Skeletal muscle cell (primary cell): Measurements from ENCODE around the gene ELFN1.
A peak's percentile ranks its signal among the peaks of the same experiment; 100 is the strongest.
"Not testable (repeated sequence)": the region's sequence is repeated elsewhere in the genome, so short reads cannot be mapped to it uniquely, and the experiment has no call there.

ENCODE experiments used
- DNase-seq: peaks from one replicate; pipeline ENCODE4 v3.0.0-alpha.2; 2010; ENCODE audit warnings: low read depth
- H3K4me3 ChIP-seq: 2 replicates; pipeline ENCODE4 v1.5.1; 2011; ENCODE audit warnings: low read depth, mild to moderate bottlenecking, control low read depth, low read length, moderate library complexity

Gene ELFN1

GRCh38 chr7:1716263-1717094 lies 46.4 kb downstream of the ELFN1 start:
- DNase-seq, result peak; percentile 37
- H3K4me3 ChIP-seq, result no peak overlapping the region

- no peak overlapping the region for H3K4me3 ChIP-seq
- DNase-seq, result no peak
Measured at GRCh38 chr7:1717095-1717483, 47.0 kb downstream of the ELFN1 start.

- H3K4me3 ChIP-seq, result no peak overlapping the region
- DNase-seq, result no peak
Measured at GRCh38 chr7:1717903-1718676, 48.0 kb downstream of the ELFN1 start.

GRCh38 chr7:1718850-1719249 lies 48.8 kb downstream of the ELFN1 start:
- DNase-seq, H3K4me3 ChIP-seq: not testable (repeated sequence)

DNA sequence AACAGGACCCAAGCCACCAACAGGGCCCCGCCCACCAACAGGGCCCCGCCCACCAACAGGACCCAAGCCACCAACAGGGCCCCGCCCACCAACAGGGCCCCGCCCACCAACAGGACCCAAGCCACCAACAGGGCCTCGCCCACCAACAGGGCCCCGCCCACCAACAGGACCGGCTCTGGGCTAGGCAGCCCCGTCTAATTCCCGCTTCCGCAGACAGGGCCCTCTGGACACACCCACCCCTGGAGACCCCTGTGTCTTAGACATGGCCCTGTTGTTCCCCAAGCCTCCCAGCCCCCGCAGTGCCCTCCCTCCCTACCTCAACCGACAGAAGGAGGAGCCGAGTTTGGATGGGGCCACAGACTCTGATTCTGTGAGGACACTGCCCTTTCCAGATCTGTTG lies 49.2 kb downstream of the ELFN1 start:
- not testable (repeated sequence) for DNase-seq, H3K4me3 ChIP-seq

GRCh38 chr7:1719913-1720312 lies 49.8 kb downstream of the ELFN1 start:
- no peak overlapping the region for H3K4me3 ChIP-seq
- DNase-seq, result no peak

- no peak for DNase-seq
- H3K4me3 ChIP-seq, result no peak overlapping the region
Measured at GRCh38 chr7:1720326-1720725, 50.2 kb downstream of the ELFN1 start.

GRCh38 chr7:1721047-1721690 lies 51.1 kb downstream of the ELFN1 start:
- H3K4me3 ChIP-seq, result no peak overlapping the region
- DNase-seq, result no peak

DNA sequence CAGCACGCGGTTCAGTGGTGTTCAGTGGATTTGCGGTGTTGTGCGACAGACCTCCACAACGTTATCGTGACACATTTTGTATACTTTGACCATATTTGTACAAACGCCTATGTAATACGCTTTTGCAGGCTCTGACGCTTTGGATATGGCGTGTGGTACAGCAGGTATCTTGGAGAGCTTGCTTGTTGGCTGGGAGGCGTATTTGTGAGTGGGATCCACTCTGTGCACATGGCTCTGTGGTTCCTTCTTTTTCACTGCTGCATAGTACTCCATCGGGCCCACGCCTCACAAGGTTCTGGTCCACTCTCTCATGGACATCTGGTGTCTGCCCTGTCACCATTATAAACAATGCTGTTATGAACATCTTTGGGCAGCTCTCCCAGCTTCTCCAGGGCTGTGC lies 53.2 kb downstream of the ELFN1 start:
- H3K4me3 ChIP-seq, result no peak overlapping the region
- no peak for DNase-seq

DNA sequence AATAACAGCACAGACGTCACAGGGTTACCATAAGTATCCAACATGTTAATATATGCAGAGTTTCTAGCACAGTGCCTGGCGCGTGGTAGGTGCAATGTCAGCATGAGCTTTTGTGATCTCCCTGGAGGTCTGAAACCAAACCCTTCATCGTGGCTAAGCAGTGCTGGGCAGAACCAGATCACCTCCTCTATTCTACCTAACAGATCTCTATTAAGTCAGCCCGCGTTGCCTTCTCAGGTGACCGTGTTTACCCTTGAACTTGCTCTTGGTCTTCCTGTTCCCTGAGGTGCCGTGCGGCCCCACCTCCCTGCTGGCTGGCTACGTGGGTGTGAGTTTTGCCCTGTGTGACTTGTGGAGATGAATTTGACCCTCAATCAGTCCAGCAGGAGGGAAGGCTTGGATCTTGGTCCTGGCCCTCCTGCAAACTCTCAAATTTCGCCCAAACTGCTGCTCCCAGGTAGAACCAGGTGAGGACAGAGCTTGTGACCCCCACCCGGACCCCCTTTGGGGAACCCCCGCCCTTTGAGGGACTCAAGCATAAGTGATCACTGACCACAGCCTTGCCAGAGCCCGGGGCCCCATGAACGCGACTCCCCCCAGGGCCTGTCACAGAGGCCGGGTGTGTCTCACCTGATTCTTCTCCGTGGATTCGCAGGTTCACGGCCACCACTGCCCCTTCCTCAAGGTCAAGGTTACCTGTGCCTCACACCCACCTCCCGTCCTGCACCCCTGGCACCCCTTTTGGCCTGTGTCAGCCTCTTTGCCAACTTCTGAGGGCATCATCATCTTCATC lies 54.2 kb downstream of the ELFN1 start:
- DNase-seq, result no peak
- H3K4me3 ChIP-seq, result no peak overlapping the region

DNA sequence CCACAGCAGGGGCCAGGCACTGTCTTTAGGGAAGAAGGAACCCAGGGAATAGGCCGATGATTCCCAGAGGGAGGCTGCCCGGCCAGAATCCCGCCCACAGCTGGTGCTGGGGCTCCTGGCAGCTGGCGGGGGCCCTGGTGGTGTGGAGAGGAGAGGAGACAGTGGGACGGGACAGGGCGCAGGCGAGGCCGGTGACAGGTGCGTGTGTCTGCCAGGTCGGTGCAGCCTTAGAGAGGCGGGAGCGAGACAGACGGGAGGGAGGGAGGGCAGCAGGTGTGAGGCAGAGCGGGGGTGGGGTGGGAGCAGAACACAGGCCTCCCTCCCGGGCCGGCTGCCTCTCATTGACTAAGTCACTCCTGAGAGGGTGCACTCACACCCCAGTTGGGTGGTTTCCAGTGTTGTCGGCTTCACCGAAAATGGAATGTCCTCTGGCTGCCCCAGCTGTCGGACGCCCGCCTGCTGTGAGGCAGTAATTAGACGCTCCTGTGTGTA lies 55.2 kb downstream of the ELFN1 start:
- no peak overlapping the region for H3K4me3 ChIP-seq
- peak; percentile 65 for DNase-seq

- DNase-seq, result no peak
- H3K4me3 ChIP-seq, result no peak overlapping the region
Measured at GRCh38 chr7:1725766-1726630, 55.9 kb downstream of the ELFN1 start.

GRCh38 chr7:1727079-1727478 lies 57.0 kb downstream of the ELFN1 start:
- no peak for DNase-seq
- H3K4me3 ChIP-seq, result no peak overlapping the region

DNA sequence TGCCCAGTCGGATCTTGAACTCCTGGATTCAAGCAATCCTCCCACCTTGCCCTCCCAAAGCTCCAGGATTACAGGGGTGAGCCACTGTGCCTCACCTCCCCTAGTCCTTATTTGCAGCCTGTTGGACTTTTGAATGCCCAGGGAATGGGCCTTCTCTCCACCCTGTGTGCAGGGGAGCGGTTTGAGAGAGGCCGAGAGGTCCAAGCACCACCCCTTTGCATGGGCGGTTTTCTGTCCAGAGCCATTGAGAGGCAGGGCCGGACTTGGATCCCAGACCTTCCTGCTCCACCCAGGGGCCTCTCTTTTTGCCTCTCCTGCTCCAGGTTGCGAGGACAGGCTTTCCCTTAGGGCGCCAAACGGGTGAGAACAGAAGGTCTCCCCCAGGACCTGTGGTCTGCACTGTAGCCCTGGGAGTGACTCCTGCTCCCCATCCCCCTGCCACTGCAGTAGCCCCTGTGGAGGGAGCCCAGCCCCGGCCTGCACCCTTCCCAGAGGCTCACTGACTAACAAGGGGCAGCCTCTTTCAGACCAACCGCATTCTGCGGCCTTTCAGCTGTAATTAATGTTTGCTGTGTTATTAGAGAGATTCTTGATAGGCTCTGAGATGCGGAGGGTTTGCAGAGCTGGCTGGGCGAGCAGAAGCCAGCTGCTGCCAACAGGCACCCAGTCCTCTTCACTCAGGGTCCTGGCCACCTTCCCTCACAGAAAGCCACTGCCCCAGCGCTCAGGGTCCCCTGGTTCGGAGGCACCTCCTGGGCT lies 57.9 kb downstream of the ELFN1 start:
- no peak for DNase-seq
- no peak overlapping the region for H3K4me3 ChIP-seq

- DNase-seq, result no peak
- no peak overlapping the region for H3K4me3 ChIP-seq
Measured at GRCh38 chr7:1729183-1729582, 59.1 kb downstream of the ELFN1 start.

DNA sequence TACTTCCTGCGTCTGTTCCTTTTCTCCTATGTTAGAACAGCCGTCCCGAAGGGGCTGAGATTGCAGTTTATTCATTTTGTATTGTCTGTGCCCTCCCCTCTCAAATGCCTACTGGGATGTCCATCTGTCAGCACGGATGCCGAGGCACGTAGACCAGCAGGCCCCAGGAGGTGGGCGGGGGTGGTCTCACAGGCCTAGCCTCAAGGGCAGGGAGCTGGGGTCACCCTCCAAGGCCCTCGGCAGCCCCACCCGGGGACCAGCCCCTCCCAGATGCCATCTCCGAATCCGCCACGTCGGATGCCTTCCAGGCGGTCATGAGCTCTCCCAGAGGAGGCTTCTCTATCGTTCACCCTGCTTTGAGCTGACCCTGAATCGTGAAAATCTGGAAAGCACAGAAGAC lies 59.7 kb downstream of the ELFN1 start:
- DNase-seq, result no peak
- H3K4me3 ChIP-seq, result no peak overlapping the region

DNA sequence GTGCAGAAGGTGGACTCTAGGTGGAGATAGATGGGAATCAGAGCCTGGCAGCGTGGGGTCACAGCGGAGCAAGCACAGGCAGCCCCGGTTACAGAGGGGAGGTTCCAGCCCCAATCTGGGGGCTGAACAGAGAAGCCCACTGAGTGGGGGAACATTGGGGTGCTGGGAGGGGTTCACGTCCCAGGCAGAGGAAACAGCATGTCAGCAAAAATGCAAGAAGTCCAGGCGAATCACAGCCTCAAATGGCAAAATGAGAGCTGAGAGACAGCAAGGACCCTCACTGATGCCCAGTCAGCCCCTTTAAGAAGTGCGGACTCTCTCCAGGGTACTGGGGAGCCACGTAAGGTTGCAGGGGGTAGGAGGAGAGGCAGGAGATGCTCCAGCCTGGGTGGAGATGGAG lies 62.0 kb downstream of the ELFN1 start:
- no peak for DNase-seq
- no peak overlapping the region for H3K4me3 ChIP-seq

- no peak overlapping the region for H3K4me3 ChIP-seq
- no peak for DNase-seq
Measured at GRCh38 chr7:1732645-1733044, 62.6 kb downstream of the ELFN1 start.
